Adrenal gland (tissue), 5 donors: Measurements from ENCODE around the gene HMGB1.

Source experiments
- CTCF ChIP-seq, 6 experiments: fragments of 450-650 bp in 4 of 6; fragments of 200-600 bp in 2 of 6; sonication (generic) in 1 of 6; IDR thresholded peaks; 1 replicate in 5 of 6; 2 replicates in 1 of 6; pipeline versions ENCODE4 v1.5.1 to v1.8.0; 2016 to 2021; ENCODE audit warnings: antibody characterized with exemption in 6 of 6, mild to moderate bottlenecking in 2 of 6, moderate library complexity in 1 of 6
- POLR2A ChIP-seq, 2 donors: fragments of 450-650 bp; IDR thresholded peaks; one replicate each; pipeline ENCODE4 v1.6.1; 2017; ENCODE audit warnings: antibody characterized with exemption in 2 of 2, mild to moderate bottlenecking in 2 of 2, moderate library complexity in 1 of 2
- donor health status: DM: no; HTN: no; CAD: no.

- TF ChIP-seq CTCF (IDR thresholded peaks at IDR 0.05) (no peak), POLR2A (IDR thresholded peaks at IDR 0.05) (no peak)
Measured at GRCh38 chr13:30487075-30487470, 21.3 kb upstream of the HMGB1 start.
